ENCODE data around the gene RYR2. TPM values are rescaled to one million over a fixed set of nuclear protein-coding genes. Genes with fewer than 3 reads are reported as not detected.

Gene RYR2
- total RNA-seq, 1 experiment from 2014 or later, result 3.4 TPM

DNA sequence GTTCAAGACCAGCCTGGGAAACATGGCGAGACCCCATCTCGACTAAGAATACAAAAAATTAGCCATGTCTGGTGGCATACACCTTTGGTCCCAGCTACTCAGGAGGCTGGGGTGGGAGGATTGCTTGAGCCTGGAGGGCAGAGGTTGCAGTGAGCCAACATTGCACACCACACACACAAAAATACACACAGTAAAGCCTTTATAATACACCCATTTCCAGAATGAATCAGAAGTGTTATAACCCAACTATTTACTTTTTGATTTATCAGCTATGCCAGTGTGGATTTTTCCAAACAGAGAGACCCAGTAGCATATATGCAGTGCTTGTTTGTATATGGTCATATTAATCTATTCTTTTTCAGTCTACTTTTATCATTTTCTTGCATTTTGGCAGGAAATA lies 648.7 kb downstream of the RYR2 start:
- Histone ChIP-seq H4K20me1 (ENCODE audit: control insufficient read depth, insufficient read depth, insufficient read length) (no peaks in the 10 kb centered on the region), H3K9me3 (ENCODE audit: control insufficient read depth, low read depth, low read length) (no peaks in the 10 kb centered on the region), H3K4ac (ENCODE audit: low read depth, low read length) (no peak overlapping the region), H3K4me1 (ENCODE audit: insufficient read depth, low read length) (no peaks in the 10 kb centered on the region), H3K18ac (ENCODE audit: insufficient read length, low read depth, low read length) (no peak overlapping the region), H2AK5ac (ENCODE audit: insufficient read length, low read length) (no peak overlapping the region), H4K8ac (replicated peaks; ENCODE audit: insufficient read length, low read depth, low read length) (no peak overlapping the region), H3K9ac (ENCODE audit: extremely low read depth, insufficient read length, low read length) (no peak overlapping the region), H3K14ac (ENCODE audit: insufficient read depth, low read length) (no peak overlapping the region), H2BK15ac (ENCODE audit: low read depth, low read length) (no peak overlapping the region), H3K79me1 (ENCODE audit: insufficient read depth, low read depth, low read length, poor library complexity, severe bottlenecking) (no peaks in the 10 kb centered on the region), H3K79me2 (ENCODE audit: insufficient read depth, low read length) (no peaks in the 10 kb centered on the region), H3K56ac (ENCODE audit: insufficient read length, low read depth, low read length) (no peak overlapping the region), H3K23me2 (ENCODE audit: insufficient read length, low read depth, low read length, poor library complexity, severe bottlenecking) (no peaks in the 10 kb centered on the region), H3K27ac (ENCODE audit: insufficient read length, low read depth, low read length) (no peak overlapping the region), H3T11ph (ENCODE audit: low read length) (no peak overlapping the region), H2BK12ac (ENCODE audit: insufficient read length, low read depth, low read length) (no peak overlapping the region), H3K27me3 (ENCODE audit: insufficient read depth, low read length) (no peaks in the 10 kb centered on the region), H2BK20ac (ENCODE audit: low read depth, low read length, poor library complexity, severe bottlenecking) (no peak overlapping the region), H2BK120ac (ENCODE audit: low read depth, low read length, poor library complexity, severe bottlenecking) (no peak overlapping the region), H4K5ac (ENCODE audit: insufficient read length, low read depth, low read length) (no peak overlapping the region), H3K23ac (ENCODE audit: insufficient read length, low read depth, low read length) (no peak overlapping the region), H3K4me2 (ENCODE audit: insufficient read depth, insufficient read length, low read length) (no peak overlapping the region), H2BK5ac (ENCODE audit: insufficient read length, low read length) (no peak overlapping the region), H4K91ac (ENCODE audit: insufficient read length, low read depth, low read length) (no peak overlapping the region), H2AFZ (ENCODE audit: low read length) (no peak overlapping the region)
- Mint-ChIP-seq H3K4me3 (no peak overlapping the region), H3K27ac (no peak overlapping the region), H3K27me3 (ENCODE audit: low read depth) (no peaks in the 10 kb centered on the region), H3K9me3 (no peaks in the 10 kb centered on the region), H3K4me1 (peaks cover 3 to 8% of the 10 kb centered on the region in 2 experiments), H3K36me3 (ENCODE audit: insufficient read depth in 1 of 3, low read depth in 3 of 3) (no peaks in the 10 kb centered on the region)
- TF ChIP-seq, protein P1, sequence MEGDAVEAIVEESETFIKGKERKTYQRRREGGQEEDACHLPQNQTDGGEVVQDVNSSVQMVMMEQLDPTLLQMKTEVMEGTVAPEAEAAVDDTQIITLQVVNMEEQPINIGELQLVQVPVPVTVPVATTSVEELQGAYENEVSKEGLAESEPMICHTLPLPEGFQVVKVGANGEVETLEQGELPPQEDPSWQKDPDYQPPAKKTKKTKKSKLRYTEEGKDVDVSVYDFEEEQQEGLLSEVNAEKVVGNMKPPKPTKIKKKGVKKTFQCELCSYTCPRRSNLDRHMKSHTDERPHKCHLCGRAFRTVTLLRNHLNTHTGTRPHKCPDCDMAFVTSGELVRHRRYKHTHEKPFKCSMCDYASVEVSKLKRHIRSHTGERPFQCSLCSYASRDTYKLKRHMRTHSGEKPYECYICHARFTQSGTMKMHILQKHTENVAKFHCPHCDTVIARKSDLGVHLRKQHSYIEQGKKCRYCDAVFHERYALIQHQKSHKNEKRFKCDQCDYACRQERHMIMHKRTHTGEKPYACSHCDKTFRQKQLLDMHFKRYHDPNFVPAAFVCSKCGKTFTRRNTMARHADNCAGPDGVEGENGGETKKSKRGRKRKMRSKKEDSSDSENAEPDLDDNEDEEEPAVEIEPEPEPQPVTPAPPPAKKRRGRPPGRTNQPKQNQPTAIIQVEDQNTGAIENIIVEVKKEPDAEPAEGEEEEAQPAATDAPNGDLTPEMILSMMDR (conservative IDR thresholded peaks at IDR 0.05), result no peak
- WGBS (ENCODE audit: extremely low coverage, insufficient read length, low lambda C conversion rate), result no CpG with 5 or more reads among the region's 2 CpGs
- no peak for DNase-seq
